ENCODE data around the gene CDCA3.
"Not testable (repeated sequence)": the region's sequence is repeated elsewhere in the genome, so short reads cannot be mapped to it uniquely, and the experiment has no call there.

The CDCA3 gene

DNA sequence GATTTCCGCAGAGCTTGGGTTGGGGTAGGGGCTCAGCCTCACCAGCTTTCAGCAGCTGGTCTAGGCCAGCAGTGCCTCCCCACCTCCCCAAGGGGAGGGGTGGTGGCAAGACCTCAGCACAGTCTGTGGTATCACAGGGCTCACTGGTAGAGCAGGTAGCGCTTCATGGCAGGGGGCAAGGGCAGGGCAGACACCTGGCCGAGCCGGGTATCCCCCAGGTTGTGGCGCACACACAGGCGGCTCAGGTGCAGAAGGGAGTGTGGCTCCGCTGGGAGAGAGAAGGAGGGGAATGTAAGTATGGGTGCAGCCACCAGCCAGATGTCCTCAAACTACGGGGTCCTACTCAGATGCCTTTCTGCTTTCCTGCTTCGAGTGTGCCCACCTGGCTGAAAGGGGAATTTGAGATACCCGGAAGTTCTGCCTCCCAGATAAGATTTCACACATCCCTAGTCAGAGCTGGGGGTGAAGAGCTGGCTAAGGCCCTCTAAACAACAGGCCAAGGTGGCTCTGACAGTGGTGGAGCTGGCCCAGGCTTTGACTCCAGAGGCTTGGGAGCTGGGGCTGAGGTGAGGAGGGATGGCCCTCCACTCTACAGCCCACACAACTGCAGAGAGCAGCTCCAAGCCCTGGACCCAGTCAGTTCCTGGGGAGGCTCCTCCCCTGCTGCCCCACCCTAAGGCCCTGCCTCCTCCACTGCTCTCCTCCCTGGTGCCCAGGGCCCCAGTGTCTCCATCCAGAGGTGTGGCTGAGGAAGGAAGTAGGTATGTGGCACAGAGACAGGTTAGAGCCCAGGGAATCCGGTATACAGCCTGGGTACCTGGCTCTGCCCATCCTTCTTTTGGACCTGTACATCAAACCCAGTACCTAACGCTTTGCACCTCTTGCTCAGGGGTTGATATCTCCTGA, 20.2 kb upstream of the CDCA3 start:
- H3K9ac ChIP-seq (ENCODE audit: low read length), result peak overlapping the region; percentile 98
- H3K36me3 ChIP-seq (ENCODE audit: control insufficient read depth, insufficient read depth, low read length, severe bottlenecking), result peaks cover 22% of the 10 kb centered on the region
- H3K9me3 ChIP-seq (ENCODE audit: control insufficient read depth, low read length), result no peaks in the 10 kb centered on the region
- H3K27me3 ChIP-seq (replicated peaks; ENCODE audit: control insufficient read depth, insufficient read depth, low read length), result no peaks in the 10 kb centered on the region
- peak; percentile 44 for DNase-seq (ENCODE audit: low read depth)
- peaks cover 42% of the 10 kb centered on the region for H3K4me1 ChIP-seq (ENCODE audit: control insufficient read depth, insufficient read depth, low read length)
- peak overlapping the region; percentile 85 for H3K4me3 ChIP-seq (ENCODE audit: low read length)

DNA sequence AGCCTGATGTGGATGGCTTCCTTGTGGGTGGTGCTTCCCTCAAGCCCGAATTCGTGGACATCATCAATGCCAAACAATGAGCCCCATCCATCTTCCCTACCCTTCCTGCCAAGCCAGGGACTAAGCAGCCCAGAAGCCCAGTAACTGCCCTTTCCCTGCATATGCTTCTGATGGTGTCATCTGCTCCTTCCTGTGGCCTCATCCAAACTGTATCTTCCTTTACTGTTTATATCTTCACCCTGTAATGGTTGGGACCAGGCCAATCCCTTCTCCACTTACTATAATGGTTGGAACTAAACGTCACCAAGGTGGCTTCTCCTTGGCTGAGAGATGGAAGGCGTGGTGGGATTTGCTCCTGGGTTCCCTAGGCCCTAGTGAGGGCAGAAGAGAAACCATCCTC, 19.2 kb upstream of the CDCA3 start:
- H3K9ac ChIP-seq (ENCODE audit: low read length), result peak overlapping the region; percentile 98
- not testable (repeated sequence) for H3K9me3 ChIP-seq (ENCODE audit: control insufficient read depth, low read length); DNase-seq (ENCODE audit: low read depth); H3K27me3 ChIP-seq (replicated peaks; ENCODE audit: control insufficient read depth, insufficient read depth, low read length); H3K4me3 ChIP-seq (ENCODE audit: low read length)
- peaks cover 43% of the 10 kb centered on the region for H3K4me1 ChIP-seq (ENCODE audit: control insufficient read depth, insufficient read depth, low read length)
- H3K36me3 ChIP-seq (ENCODE audit: control insufficient read depth, insufficient read depth, low read length, severe bottlenecking), result peaks cover 29% of the 10 kb centered on the region

DNA sequence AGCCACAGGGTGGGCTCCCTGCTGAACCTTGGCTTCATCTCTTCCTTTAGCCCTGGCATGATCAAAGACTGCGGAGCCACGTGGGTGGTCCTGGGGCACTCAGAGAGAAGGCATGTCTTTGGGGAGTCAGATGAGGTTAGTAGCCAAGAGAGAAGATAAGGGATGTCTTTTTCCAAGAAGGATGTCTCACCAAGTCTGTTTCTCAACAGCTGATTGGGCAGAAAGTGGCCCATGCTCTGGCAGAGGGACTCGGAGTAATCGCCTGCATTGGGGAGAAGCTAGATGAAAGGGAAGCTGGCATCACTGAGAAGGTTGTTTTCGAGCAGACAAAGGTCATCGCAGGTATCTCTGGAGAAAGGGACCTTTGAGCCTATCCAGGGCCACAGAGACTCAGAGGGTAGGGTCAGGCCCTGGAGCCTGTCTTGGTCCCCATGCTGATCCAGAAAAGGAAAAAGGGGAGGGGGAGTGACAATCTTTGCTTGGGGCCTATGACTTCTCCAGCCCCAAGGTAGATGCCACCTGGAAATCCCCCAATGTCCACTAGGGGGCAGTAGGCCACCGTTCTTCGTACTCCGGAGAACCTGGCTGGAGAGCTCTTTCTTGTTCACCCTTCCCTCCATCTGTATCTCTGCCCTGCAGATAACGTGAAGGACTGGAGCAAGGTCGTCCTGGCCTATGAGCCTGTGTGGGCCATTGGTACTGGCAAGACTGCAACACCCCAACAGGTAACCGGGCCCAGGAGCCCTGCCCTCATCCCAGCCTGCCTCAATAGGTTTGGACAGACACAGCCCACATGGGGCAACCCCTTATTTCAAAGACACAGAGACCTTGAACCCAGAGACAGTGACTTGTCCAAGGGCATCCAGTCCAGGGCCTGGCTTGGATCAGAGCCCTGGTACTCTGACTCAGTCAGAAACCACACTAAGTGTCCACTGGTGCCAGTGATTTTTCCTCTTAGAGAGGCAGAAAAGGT, 18.2 kb upstream of the CDCA3 start:
- peaks cover 43% of the 10 kb centered on the region for H3K4me1 ChIP-seq (ENCODE audit: control insufficient read depth, insufficient read depth, low read length)
- peak overlapping the region; percentile 98 for H3K9ac ChIP-seq (ENCODE audit: low read length)
- DNase-seq (ENCODE audit: low read depth), result peak; percentile 87
- no peaks in the 10 kb centered on the region for H3K9me3 ChIP-seq (ENCODE audit: control insufficient read depth, low read length)
- peaks cover 39% of the 10 kb centered on the region for H3K36me3 ChIP-seq (ENCODE audit: control insufficient read depth, insufficient read depth, low read length, severe bottlenecking)
- peak overlapping the region; percentile 88 for H3K4me3 ChIP-seq (ENCODE audit: low read length)
- no peaks in the 10 kb centered on the region for H3K27me3 ChIP-seq (replicated peaks; ENCODE audit: control insufficient read depth, insufficient read depth, low read length)

GRCh38 chr12:6868211-6869048, 17.3 kb upstream of the CDCA3 start:
- H3K4me1 ChIP-seq (ENCODE audit: control insufficient read depth, insufficient read depth, low read length), result peaks cover 41% of the 10 kb centered on the region
- H3K27me3 ChIP-seq (replicated peaks; ENCODE audit: control insufficient read depth, insufficient read depth, low read length), result no peaks in the 10 kb centered on the region
- H3K9me3 ChIP-seq (ENCODE audit: control insufficient read depth, low read length), result no peaks in the 10 kb centered on the region
- no peak for DNase-seq (ENCODE audit: low read depth)
- H3K4me3 ChIP-seq (ENCODE audit: low read length), result peak overlapping the region; percentile 88
- peaks cover 47% of the 10 kb centered on the region for H3K36me3 ChIP-seq (ENCODE audit: control insufficient read depth, insufficient read depth, low read length, severe bottlenecking)
- peak overlapping the region; percentile 98 for H3K9ac ChIP-seq (ENCODE audit: low read length)

- Histone ChIP-seq H3K4me1 (ENCODE audit: control insufficient read depth, insufficient read depth, low read length) (peaks cover 41% of the 10 kb centered on the region), H3K9ac (ENCODE audit: low read length) (peak within 1 kb of the TSS; percentile 98), H3K9me3 (ENCODE audit: control insufficient read depth, low read length) (no peaks in the 10 kb centered on the region), H3K36me3 (ENCODE audit: control insufficient read depth, insufficient read depth, low read length, severe bottlenecking) (peaks cover 55% of the 10 kb centered on the region), H3K27me3 (replicated peaks; ENCODE audit: control insufficient read depth, insufficient read depth, low read length) (no peaks in the 10 kb centered on the region), H3K4me3 (ENCODE audit: low read length) (peak within 1 kb of the TSS; percentile 88)
- peak; percentile 92 for DNase-seq (ENCODE audit: low read depth)
Observed at GRCh38 chr12:6867413-6868210, 16.5 kb upstream of the CDCA3 start, which contains the start of gene TPI1. TPI1 (plus strand) TSS chr12:6867531; CDS start chr12:6867567, 36 bp downstream.

DNA sequence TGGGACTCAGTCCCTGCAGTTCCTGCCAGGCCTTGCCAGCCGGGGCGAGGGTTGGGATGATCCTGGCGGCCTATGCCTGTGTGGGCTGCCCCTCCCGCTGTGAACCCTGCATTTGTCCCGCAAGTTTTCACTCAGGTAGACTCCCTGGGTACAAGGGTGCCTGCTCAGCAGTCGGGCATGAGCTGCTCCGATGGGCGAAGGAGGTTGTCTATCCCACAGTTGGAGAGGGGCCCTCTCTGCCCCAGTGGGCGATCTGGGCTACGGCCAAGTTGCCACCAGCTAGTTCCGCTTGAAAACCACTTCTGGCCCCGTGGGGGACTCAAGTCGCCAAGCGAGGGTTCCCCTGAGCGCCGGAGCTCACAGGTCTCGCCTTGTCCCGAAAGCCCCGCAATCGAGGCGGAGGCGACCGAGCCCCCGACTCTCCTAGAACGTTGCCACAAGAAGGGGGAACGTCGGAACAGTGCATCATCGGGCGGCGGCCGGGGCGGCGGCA, 15.9 kb upstream of the CDCA3 start:
- H3K9ac ChIP-seq (ENCODE audit: low read length), result peak overlapping the region; percentile 85
- peak overlapping the region; percentile 78 for H3K4me3 ChIP-seq (ENCODE audit: low read length)
- H3K27me3 ChIP-seq (replicated peaks; ENCODE audit: control insufficient read depth, insufficient read depth, low read length), result no peaks in the 10 kb centered on the region
- H3K36me3 ChIP-seq (ENCODE audit: control insufficient read depth, insufficient read depth, low read length, severe bottlenecking), result peaks cover 62% of the 10 kb centered on the region
- DNase-seq (ENCODE audit: low read depth), result no peak
- peaks cover 39% of the 10 kb centered on the region for H3K4me1 ChIP-seq (ENCODE audit: control insufficient read depth, insufficient read depth, low read length)
- no peaks in the 10 kb centered on the region for H3K9me3 ChIP-seq (ENCODE audit: control insufficient read depth, low read length)

GRCh38 chr12:6866163-6866919, 15.3 kb upstream of the CDCA3 start:
- Histone ChIP-seq H3K4me3 (ENCODE audit: low read length) (peak overlapping the region; percentile 78), H3K27me3 (replicated peaks; ENCODE audit: control insufficient read depth, insufficient read depth, low read length) (no peaks in the 10 kb centered on the region), H3K36me3 (ENCODE audit: control insufficient read depth, insufficient read depth, low read length, severe bottlenecking) (peaks cover 68% of the 10 kb centered on the region), H3K9ac (ENCODE audit: low read length) (peak overlapping the region; percentile 85), H3K9me3 (ENCODE audit: control insufficient read depth, low read length) (no peaks in the 10 kb centered on the region), H3K4me1 (ENCODE audit: control insufficient read depth, insufficient read depth, low read length) (peaks cover 33% of the 10 kb centered on the region)
- DNase-seq (ENCODE audit: low read depth), result no peak

DNA sequence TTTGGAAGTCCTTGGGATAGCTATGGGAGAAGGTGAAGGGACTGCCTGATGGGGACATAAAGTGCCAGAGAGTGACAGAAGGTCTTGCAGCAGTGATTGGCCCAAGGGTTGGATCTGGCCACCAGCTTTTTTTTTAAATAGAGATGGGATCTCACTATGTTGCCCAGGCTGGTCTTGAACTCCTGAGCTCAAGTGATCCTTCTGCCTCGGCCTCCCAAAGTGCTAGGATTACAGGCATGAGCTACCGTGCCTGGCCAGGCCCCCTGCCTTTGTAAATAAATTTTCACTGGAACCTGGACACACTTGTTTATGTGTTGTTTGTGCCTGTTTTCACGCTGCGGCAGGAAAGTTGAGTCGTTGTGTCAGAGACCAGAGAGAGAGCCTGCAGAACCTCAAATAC, 14.2 kb upstream of the CDCA3 start:
- not testable (repeated sequence) for H3K4me3 ChIP-seq (ENCODE audit: low read length); H3K9ac ChIP-seq (ENCODE audit: low read length); DNase-seq (ENCODE audit: low read depth); H3K9me3 ChIP-seq (ENCODE audit: control insufficient read depth, low read length); H3K27me3 ChIP-seq (replicated peaks; ENCODE audit: control insufficient read depth, insufficient read depth, low read length)
- Histone ChIP-seq H3K36me3 (ENCODE audit: control insufficient read depth, insufficient read depth, low read length, severe bottlenecking) (peaks cover 68% of the 10 kb centered on the region), H3K4me1 (ENCODE audit: control insufficient read depth, insufficient read depth, low read length) (peaks cover 29% of the 10 kb centered on the region)

DNA sequence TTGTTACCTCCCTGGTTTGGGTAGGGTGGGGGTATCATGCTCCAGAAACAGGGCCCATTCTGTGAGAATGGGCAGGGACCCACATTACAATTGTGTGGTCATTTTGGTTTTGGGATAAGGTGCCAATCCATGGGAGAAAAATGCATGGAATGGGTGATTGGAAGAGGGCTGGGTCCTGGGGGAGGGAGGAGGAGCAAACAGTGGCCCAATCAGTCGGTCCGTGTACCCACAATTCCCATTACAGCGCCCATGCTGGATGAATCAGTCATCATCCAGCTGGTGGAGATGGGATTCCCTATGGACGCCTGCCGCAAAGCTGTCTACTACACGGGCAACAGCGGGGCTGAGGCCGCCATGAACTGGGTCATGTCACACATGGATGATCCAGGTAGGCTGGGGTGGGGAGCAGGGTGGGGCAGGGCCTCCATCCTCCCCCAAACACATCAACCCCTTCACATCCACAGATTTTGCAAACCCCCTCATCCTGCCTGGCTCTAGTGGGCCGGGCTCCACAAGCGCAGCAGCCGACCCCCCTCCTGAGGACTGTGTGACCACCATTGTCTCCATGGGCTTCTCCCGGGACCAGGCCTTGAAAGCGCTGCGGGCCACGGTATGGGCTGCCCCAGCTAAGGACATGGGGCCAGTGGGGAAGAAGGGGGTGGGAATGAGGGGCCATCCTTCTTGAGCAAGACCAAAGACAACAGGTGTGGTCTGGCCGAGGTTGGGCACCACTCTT, 12.7 kb upstream of the CDCA3 start:
- Histone ChIP-seq H3K36me3 (ENCODE audit: control insufficient read depth, insufficient read depth, low read length, severe bottlenecking) (peaks cover 71% of the 10 kb centered on the region), H3K9me3 (ENCODE audit: control insufficient read depth, low read length) (no peaks in the 10 kb centered on the region), H3K27me3 (replicated peaks; ENCODE audit: control insufficient read depth, insufficient read depth, low read length) (no peaks in the 10 kb centered on the region), H3K4me3 (ENCODE audit: low read length) (no peak overlapping the region), H3K9ac (ENCODE audit: low read length) (no peak overlapping the region), H3K4me1 (ENCODE audit: control insufficient read depth, insufficient read depth, low read length) (peaks cover 14% of the 10 kb centered on the region)
- DNase-seq (ENCODE audit: low read depth), result no peak
